ENCODE measurements around the gene MMP2. TPM values are rescaled to one million over a fixed set of nuclear protein-coding genes. Genes with fewer than 3 reads are reported as not detected.

MMP2 gene
- total RNA-seq, 1 experiment from 2014 or later, result 53.0 TPM

DNA sequence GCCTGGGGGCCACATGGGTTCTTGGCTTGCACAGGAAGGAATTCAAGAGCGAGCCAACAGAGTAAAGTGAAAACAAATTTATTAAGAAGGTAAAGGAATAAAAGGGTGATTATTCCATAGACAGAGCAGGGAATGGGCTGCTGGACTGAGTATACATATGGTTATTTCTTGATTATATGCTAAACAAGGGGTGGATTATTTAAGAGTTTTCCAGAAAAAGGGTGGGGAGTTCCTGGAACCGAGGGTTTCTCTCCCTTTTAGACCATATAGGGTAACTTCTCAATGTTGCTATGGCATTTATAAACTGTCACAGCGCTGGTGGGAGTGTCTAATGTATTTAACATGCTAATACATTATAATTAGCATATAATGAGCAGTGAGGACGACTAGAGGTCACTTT, 2.0 kb downstream of the MMP2 start:
- no peak for DNase-seq
- peaks cover 35% of the 10 kb centered on the region for H3K36me3 ChIP-seq
- H3K4me3 ChIP-seq, result peak overlapping the region; percentile 60
- H3K9me3 ChIP-seq, result 0 out of 2 replicates have a peak, but pooled peaks cover 4% of the 10 kb centered on the region
- H3K27me3 ChIP-seq, result no peaks in the 10 kb centered on the region

GRCh38 chr16:55482056-55482455, 3.1 kb downstream of the MMP2 start:
- H3K9me3 ChIP-seq, result 0 out of 2 replicates have a peak, but pooled peaks cover 4% of the 10 kb centered on the region
- H3K36me3 ChIP-seq, result peaks cover 46% of the 10 kb centered on the region
- H3K4me3 ChIP-seq, result no peak overlapping the region
- no peaks in the 10 kb centered on the region for H3K27me3 ChIP-seq
- peak; percentile 64 for DNase-seq

DNA sequence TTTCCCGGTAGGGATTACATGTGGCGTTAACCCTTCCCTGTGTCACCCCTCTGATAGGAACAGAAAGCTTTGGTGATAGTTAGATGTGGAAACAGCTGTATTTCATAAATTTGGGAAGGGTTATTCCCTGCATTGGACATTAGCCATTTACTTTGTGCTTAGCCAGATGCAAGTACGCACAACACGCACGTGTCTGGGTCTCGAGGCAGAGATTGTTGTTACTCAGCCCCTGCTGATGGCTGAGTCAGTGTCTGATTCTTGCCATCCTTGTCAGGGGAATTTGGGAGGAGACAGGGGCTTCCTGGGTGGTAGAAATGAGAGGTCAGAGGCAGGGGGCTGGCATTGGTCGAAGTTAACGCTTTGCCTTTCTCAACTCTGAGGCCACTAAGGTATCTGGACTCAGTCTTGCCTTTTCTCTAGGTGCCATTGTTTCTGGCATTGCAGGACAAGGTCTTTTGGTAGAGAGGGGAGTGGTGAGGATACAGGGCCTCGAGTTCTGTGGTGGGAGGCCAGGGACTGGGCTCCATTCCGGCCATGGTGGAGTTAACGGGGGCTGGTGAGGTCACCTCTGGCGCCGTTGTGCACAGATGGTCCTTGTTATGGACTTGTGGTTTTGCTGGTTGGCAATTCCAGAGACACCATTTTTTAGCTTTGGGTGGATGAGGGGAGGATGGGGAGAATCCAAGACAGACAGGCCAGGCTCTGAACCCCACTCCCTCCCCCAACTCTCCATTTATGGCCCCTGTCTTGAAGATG, 8.2 kb downstream of the MMP2 start:
- peak; percentile 84 for DNase-seq

DNA sequence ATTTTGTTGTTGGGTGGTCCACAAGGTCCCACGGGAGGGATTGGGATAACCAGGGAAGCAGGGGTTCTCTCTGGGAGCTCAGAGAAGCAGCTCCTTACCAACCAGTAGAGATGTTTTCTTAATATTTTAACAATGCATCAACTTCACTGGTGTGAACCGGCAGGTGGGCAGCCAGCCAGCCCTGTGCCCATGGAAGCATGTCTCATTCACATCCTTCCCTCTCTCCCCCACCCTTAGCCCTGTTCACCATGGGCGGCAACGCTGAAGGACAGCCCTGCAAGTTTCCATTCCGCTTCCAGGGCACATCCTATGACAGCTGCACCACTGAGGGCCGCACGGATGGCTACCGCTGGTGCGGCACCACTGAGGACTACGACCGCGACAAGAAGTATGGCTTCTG, 9.3 kb downstream of the MMP2 start:
- Histone ChIP-seq H3K27me3 (no peaks in the 10 kb centered on the region), H3K4me3 (no peak overlapping the region), H3K9me3 (0 out of 2 replicates have a peak, but pooled peaks cover 4% of the 10 kb centered on the region), H3K36me3 (peaks cover 72% of the 10 kb centered on the region)
- DNase-seq, result peak; percentile 61

More for the DNA sequence above, 8.2 kb downstream of the MMP2 start:
- Histone ChIP-seq H3K9me3 (0 out of 2 replicates have a peak, but pooled peaks cover 4% of the 10 kb centered on the region), H3K27me3 (no peaks in the 10 kb centered on the region), H3K36me3 (peaks cover 76% of the 10 kb centered on the region), H3K4me3 (no peak overlapping the region)

GRCh38 chr16:55489119-55489955, 10.3 kb downstream of the MMP2 start:
- H3K36me3 ChIP-seq, result peaks cover 71% of the 10 kb centered on the region
- DNase-seq, result no peak
- 0 out of 2 replicates have a peak, but pooled peaks cover 3% of the 10 kb centered on the region for H3K9me3 ChIP-seq
- H3K4me3 ChIP-seq, result no peak overlapping the region
- no peaks in the 10 kb centered on the region for H3K27me3 ChIP-seq

DNA sequence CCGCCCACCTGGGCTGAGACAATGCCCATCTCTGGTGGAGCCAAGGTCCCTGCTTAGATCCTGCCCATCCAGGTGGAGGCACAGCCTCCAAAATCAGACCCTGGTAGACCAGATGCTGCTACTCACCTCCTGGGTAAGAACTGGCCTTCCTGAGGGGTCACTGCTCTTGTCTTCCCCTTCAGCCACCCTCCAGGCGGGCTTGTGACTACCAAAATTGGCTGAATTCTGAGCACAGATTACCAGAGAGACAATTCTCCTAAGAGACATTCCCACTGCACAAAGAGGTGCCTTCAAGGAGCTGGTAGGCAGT, 10.9 kb downstream of the MMP2 start:
- peaks cover 68% of the 10 kb centered on the region for H3K36me3 ChIP-seq

DNA sequence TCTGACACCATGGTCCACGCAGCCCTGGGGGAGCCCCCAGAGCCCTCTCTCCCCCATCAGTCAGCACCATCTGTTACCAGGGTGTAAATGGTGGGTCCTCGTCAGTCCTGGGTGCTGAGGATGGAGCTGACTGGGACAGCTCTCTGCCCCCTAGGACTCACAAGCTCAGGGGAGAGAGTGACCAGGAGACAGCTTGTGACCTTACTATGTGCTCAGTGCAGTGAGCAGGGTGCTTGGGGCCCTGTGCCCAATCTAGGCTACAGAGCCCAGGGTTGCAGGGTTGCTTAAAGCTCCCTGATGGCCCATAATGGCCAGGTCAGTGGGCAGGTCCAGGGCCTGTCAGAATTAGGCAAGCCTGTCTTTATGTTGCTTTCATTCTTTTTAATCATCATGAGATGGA, 11.3 kb downstream of the MMP2 start:
- Histone ChIP-seq H3K36me3 (peaks cover 67% of the 10 kb centered on the region), H3K9me3 (no peaks in the 10 kb centered on the region), H3K27me3 (no peaks in the 10 kb centered on the region), H3K4me3 (no peak overlapping the region)
- DNase-seq, result no peak

More for the DNA sequence above, 10.9 kb downstream of the MMP2 start:
- no peak for DNase-seq
- H3K9me3 ChIP-seq, result no peaks in the 10 kb centered on the region
- H3K27me3 ChIP-seq, result no peaks in the 10 kb centered on the region
- no peak overlapping the region for H3K4me3 ChIP-seq

- no peaks in the 10 kb centered on the region; the same call in 1 of the 2 replicates for H3K9me3 ChIP-seq
- H3K27me3 ChIP-seq, result no peaks in the 10 kb centered on the region
- peaks cover 62% of the 10 kb centered on the region for H3K36me3 ChIP-seq
- no peak overlapping the region for H3K4me3 ChIP-seq
- DNase-seq, result no peak
Measured at GRCh38 chr16:55491691-55492090, 12.7 kb downstream of the MMP2 start.

GRCh38 chr16:55492756-55493380, 13.9 kb downstream of the MMP2 start:
- Histone ChIP-seq H3K27me3 (no peaks in the 10 kb centered on the region), H3K9me3 (no peaks in the 10 kb centered on the region; the same call in 1 of the 2 replicates), H3K36me3 (peaks cover 54% of the 10 kb centered on the region)

GRCh38 chr16:55494994-55495421, 16.0 kb downstream of the MMP2 start:
- H3K9me3 ChIP-seq, result no peaks in the 10 kb centered on the region; the same call in 1 of the 2 replicates
- peak; percentile 39 for DNase-seq
- no peaks in the 10 kb centered on the region for H3K27me3 ChIP-seq
- no peak overlapping the region for H3K4me3 ChIP-seq
- peaks cover 44% of the 10 kb centered on the region for H3K36me3 ChIP-seq

More at GRCh38 chr16:55492756-55493380, 13.9 kb downstream of the MMP2 start:
- no peak overlapping the region for H3K4me3 ChIP-seq
- DNase-seq, result no peak

DNA sequence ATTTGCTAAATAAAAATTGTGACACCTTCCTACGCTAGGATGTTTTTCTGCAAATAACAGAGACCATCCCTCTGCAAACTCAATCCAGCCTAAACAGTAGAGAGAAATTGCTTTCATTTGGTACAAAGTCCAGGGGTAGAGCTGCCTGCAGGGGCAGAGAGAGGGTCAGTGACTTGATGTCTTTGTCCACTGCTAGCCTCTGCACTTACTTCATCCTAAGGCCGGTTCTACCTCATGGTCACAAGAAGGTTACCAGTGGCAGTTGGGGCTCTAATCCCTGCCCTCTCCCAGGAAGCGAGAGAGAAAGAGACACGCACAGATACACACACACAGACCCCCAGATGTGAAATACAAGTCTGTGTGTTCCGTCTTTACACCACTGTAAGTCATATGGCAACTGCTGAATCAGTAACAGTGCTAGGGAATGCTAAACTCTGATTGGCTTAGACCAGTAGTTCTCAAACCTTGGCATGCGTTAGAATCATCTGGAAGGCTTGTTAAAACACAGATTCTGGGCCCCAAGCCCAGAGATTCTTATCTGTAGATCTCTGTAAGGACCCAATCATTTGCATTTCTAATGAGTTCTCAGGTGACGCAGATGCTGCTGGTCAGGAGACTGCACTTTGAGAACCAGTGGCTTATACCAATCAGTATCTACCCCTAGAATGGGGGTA, 16.8 kb downstream of the MMP2 start:
- H3K27me3 ChIP-seq, result no peaks in the 10 kb centered on the region
- DNase-seq, result no peak
- H3K36me3 ChIP-seq, result peaks cover 45% of the 10 kb centered on the region
- no peaks in the 10 kb centered on the region; the same call in 1 of the 2 replicates for H3K9me3 ChIP-seq
- H3K4me3 ChIP-seq, result no peak overlapping the region

DNA sequence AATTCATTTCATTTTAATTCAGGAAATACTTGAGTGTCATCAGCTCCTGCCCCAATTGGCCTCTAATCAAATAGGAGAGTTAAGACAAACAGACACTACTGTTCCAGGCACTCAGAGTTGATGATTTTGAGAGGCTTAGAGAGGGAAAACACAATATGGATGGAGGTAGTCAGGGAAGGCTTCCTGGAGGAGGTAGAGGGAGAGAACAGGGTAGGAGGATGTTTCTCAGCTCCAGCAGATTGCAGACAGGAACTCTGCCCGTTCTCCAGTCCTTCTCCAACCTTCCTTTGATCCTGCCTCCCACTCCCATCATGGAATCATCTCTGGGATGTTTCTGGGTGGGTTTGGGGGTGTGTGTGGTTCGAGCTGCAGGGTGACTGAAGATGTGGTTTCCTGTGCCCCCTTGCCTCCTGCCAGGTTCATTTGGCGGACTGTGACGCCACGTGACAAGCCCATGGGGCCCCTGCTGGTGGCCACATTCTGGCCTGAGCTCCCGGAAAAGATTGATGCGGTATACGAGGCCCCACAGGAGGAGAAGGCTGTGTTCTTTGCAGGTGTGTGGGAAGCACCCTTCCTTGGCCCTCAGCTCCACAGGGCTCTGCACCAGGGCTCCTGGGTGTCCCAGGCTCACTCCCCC, 17.6 kb downstream of the MMP2 start:
- Histone ChIP-seq H3K4me3 (no peak overlapping the region), H3K9me3 (no peaks in the 10 kb centered on the region; the same call in 1 of the 2 replicates), H3K36me3 (peaks cover 51% of the 10 kb centered on the region), H3K27me3 (no peaks in the 10 kb centered on the region)
- DNase-seq, result no peak

GRCh38 chr16:55497558-55497957, 18.6 kb downstream of the MMP2 start:
- peaks cover 55% of the 10 kb centered on the region for H3K36me3 ChIP-seq
- H3K9me3 ChIP-seq, result no peaks in the 10 kb centered on the region; the same call in 1 of the 2 replicates
- H3K4me3 ChIP-seq, result no peak overlapping the region
- DNase-seq, result no peak
- no peaks in the 10 kb centered on the region for H3K27me3 ChIP-seq

DNA sequence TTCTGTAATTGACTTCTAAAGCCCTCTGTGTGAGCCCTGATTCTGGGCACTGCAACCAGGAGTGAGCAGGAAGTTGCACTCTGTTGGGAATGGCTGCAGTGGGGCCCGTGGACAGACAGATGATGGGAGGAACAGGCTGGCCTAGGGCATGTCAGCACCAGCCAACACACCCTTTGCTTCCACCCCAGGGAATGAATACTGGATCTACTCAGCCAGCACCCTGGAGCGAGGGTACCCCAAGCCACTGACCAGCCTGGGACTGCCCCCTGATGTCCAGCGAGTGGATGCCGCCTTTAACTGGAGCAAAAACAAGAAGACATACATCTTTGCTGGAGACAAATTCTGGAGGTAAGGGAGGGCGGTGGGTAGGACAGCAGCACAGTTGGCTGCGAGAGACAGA, 19.1 kb downstream of the MMP2 start:
- H3K9me3 ChIP-seq, result no peaks in the 10 kb centered on the region; the same call in 1 of the 2 replicates
- H3K27me3 ChIP-seq, result no peaks in the 10 kb centered on the region
- H3K36me3 ChIP-seq, result peaks cover 53% of the 10 kb centered on the region
- no peak overlapping the region for H3K4me3 ChIP-seq
- no peak for DNase-seq

GRCh38 chr16:55499281-55499680, 20.3 kb downstream of the MMP2 start:
- Histone ChIP-seq H3K36me3 (peaks cover 50% of the 10 kb centered on the region), H3K9me3 (no peaks in the 10 kb centered on the region; the same call in 1 of the 2 replicates), H3K4me3 (no peak overlapping the region), H3K27me3 (no peaks in the 10 kb centered on the region)
- DNase-seq, result no peak
